Measurements from ENCODE around the gene ANGPT4.

The ANGPT4 gene

GRCh38 chr20:958936-959815, 43.0 kb upstream of the ANGPT4 start:
- TF ChIP-seq CTCF (IDR thresholded peaks at IDR 0.05; ENCODE audit: borderline replicate concordance, insufficient read depth, low read depth, low read length): no peak
- H3K4me3 ChIP-seq (ENCODE audit: low read depth, low read length): no peak overlapping the region

- H3K4me3 ChIP-seq (ENCODE audit: low read depth, low read length): no peak overlapping the region
- no peak for TF ChIP-seq CTCF (IDR thresholded peaks at IDR 0.05; ENCODE audit: borderline replicate concordance, insufficient read depth, low read depth, low read length)
These were observed 41.4 kb upstream of the ANGPT4 start for GRCh38 chr20:957544-957943.

GRCh38 chr20:956330-956951, 40.3 kb upstream of the ANGPT4 start:
- TF ChIP-seq CTCF (IDR thresholded peaks at IDR 0.05; ENCODE audit: borderline replicate concordance, insufficient read depth, low read depth, low read length): peak; percentile 80
- H3K4me3 ChIP-seq (ENCODE audit: low read depth, low read length): no peak overlapping the region

- TF ChIP-seq CTCF (IDR thresholded peaks at IDR 0.05; ENCODE audit: borderline replicate concordance, insufficient read depth, low read depth, low read length): no peak
- H3K4me3 ChIP-seq (ENCODE audit: low read depth, low read length): no peak overlapping the region
These were observed 39.5 kb upstream of the ANGPT4 start for GRCh38 chr20:955656-956055.

GRCh38 chr20:955111-955510, 39.0 kb upstream of the ANGPT4 start:
- no peak for TF ChIP-seq CTCF (IDR thresholded peaks at IDR 0.05; ENCODE audit: borderline replicate concordance, insufficient read depth, low read depth, low read length)
- H3K4me3 ChIP-seq (ENCODE audit: low read depth, low read length): no peak overlapping the region

GRCh38 chr20:953742-954141, 37.6 kb upstream of the ANGPT4 start:
- TF ChIP-seq CTCF (IDR thresholded peaks at IDR 0.05; ENCODE audit: borderline replicate concordance, insufficient read depth, low read depth, low read length): no peak
- H3K4me3 ChIP-seq (ENCODE audit: low read depth, low read length): no peak overlapping the region

Measured in GM12875 (cell line).